HepG2 (cell line): ENCODE measurements around the gene ALG3. TPM values are rescaled to one million over a fixed set of nuclear protein-coding genes. Genes with fewer than 3 reads are reported as not detected.

Experiments
- ATAC-seq: fragments of 200-7000 bp; cut with Tn5 transposase; 3 replicates; pipeline ENCODE4 v1.9.1; 2020; ENCODE audit warnings: mild to moderate bottlenecking, moderate library complexity
- BruUV-seq: library from RNA; stranded (reverse); fragments of 400-500 nt; replicated peaks from 2 replicates; lab custom pipeline; 2021; lab: Mats Ljungman, UMichigan
- CTCF ChIA-PET: fragments of 300-600 bp; formaldehyde crosslinking; extraction: SDS; loops from one replicate; lab custom pipeline; 2021; ENCODE audit warnings: low total read pairs, inconsistent platforms, low intra/inter-chr PET ratio; lab: Yijun Ruan, JAX
- POLR2A ChIA-PET: fragments of 350-600 bp; sonication (Branson Sonifier 250); formaldehyde crosslinking; loops from one replicate; lab custom pipeline; 2020; ENCODE audit warnings: antibody characterized with exemption, inconsistent platforms; lab: Yijun Ruan, JAX
- DNase-seq: peaks from one replicate; pipeline ENCODE4 v3.0.0-alpha.2; 2015; ENCODE audit warnings: low spot score
- FAIRE-seq: peaks from 3 replicates; lab custom pipeline; 2011; peaks lifted over from hg19 to GRCh38; lab: Jason Lieb, UNC
- H2AFZ ChIP-seq: one replicate; pipeline ENCODE4 v1.6.1; 2011; ENCODE audit warnings: low read length, inconsistent platforms
- H3K27ac ChIP-seq: fragments of 300-600 bp; 3 replicates; pipeline ENCODE4 v1.8.0; 2011; ENCODE audit warnings: mixed run types, mild to moderate bottlenecking, mixed read lengths, low read length, inconsistent platforms; ENCODE audit not compliant: insufficient read depth; ENCODE audit errors: extremely low read length
- H3K27me3 ChIP-seq, 2 experiments: fragments of 200-600 bp in 1 of 2; 2 replicates in 1 of 2; 3 replicates in 1 of 2; pipeline versions ENCODE4 v1.6.0 to v1.8.0; 2011; ENCODE audit warnings: low read length in 2 of 2, mild to moderate bottlenecking in 2 of 2, moderate library complexity in 2 of 2, inconsistent platforms in 1 of 2; ENCODE audit not compliant: insufficient read depth in 2 of 2, control insufficient read depth in 1 of 2
- H3K36me3 ChIP-seq, 2 experiments: fragments of 200-600 bp in 1 of 2; replicated peaks in 1 of 2; 2 replicates in 1 of 2; 3 replicates in 1 of 2; pipeline versions ENCODE4 v1.5.1 to v1.8.0; 2011; ENCODE audit warnings: low read length in 2 of 2, inconsistent platforms in 1 of 2; ENCODE audit not compliant: insufficient read depth in 2 of 2, control insufficient read depth in 1 of 2
- H3K4me1 ChIP-seq: 2 replicates; pipeline ENCODE4 v1.5.1; 2012; ENCODE audit warnings: low read length, inconsistent platforms; ENCODE audit not compliant: insufficient read depth
- H3K4me2 ChIP-seq: 2 replicates; pipeline ENCODE4 v1.6.0; 2011; ENCODE audit warnings: low read depth, low read length, inconsistent platforms
- H3K4me3 ChIP-seq, 3 experiments: fragments of 200-600 bp in 1 of 3; sonication (generic), shearing (Covaris generic) in 1 of 3; replicated peaks in 1 of 3; 2 replicates each; pipeline ENCODE4 v1.5.1; 2011 to 2016; ENCODE audit warnings: low read length in 3 of 3, inconsistent platforms in 2 of 3, low read depth in 2 of 3, mild to moderate bottlenecking in 2 of 3, control low read depth in 1 of 3, mixed read lengths in 1 of 3; ENCODE audit not compliant: insufficient read depth in 1 of 3
- H3K79me2 ChIP-seq: one replicate; pipeline ENCODE4 v1.6.1; 2011; ENCODE audit warnings: low read length, inconsistent platforms; ENCODE audit not compliant: insufficient read depth
- H3K9ac ChIP-seq: 2 replicates; pipeline ENCODE4 v1.6.0; 2011; ENCODE audit warnings: mild to moderate bottlenecking, low read depth, low read length, inconsistent platforms; ENCODE audit not compliant: insufficient read depth
- H3K9me3 ChIP-seq: 2 replicates; pipeline ENCODE4 v1.5.1; 2012; ENCODE audit warnings: mild to moderate bottlenecking, low read length
- H4K20me1 ChIP-seq: 2 replicates; pipeline ENCODE4 v1.6.0; 2011; ENCODE audit warnings: inconsistent platforms, mild to moderate bottlenecking, low read length, moderate library complexity; ENCODE audit not compliant: insufficient read depth
- ARNT2 ChIP-seq: sonication (generic); formaldehyde crosslinking; IDR thresholded peaks from 2 replicates; pipeline ENCODE4 v1.8.0; 2022; ENCODE audit warnings: mild to moderate bottlenecking, low read depth, missing genetic modification reagents, moderate library complexity
- FOSL2 ChIP-seq: sonication (generic); formaldehyde crosslinking; IDR thresholded peaks from 2 replicates; pipeline ENCODE4 v1.4.0; 2020; ENCODE audit warnings: missing genetic modification reagents
- HINFP ChIP-seq: sonication (generic); formaldehyde crosslinking; IDR thresholded peaks from 2 replicates; pipeline ENCODE4 v1.4.0; 2020; ENCODE audit warnings: low read depth, mild to moderate bottlenecking, missing genetic modification reagents
- HNF4A ChIP-seq: sonication (generic); formaldehyde crosslinking; IDR thresholded peaks from 2 replicates; pipeline ENCODE4 v1.4.0; 2020; ENCODE audit warnings: missing genetic modification reagents
- HOXA5 ChIP-seq: sonication (generic); formaldehyde crosslinking; IDR thresholded peaks from 2 replicates; pipeline ENCODE4 v1.4.0; 2020; ENCODE audit warnings: missing genetic modification reagents
- RARA ChIP-seq: IDR thresholded peaks from 2 replicates; pipeline ENCODE4 v1.6.1; 2016; ENCODE audit warnings: missing genetic modification reagents, missing compliant biosample characterization
- ZFX ChIP-seq: sonication (generic); formaldehyde crosslinking; IDR thresholded peaks from 2 replicates; pipeline ENCODE4 v1.4.0; 2020; ENCODE audit warnings: mild to moderate bottlenecking, low read depth, missing genetic modification reagents, moderate library complexity
- ZNF687 ChIP-seq: sonication (generic); formaldehyde crosslinking; IDR thresholded peaks from 2 replicates; pipeline ENCODE4 v1.5.1; 2020; ENCODE audit warnings: mild to moderate bottlenecking, missing genetic modification reagents, moderate library complexity
- ZNF773 ChIP-seq: sonication (generic); formaldehyde crosslinking; IDR thresholded peaks from 2 replicates; pipeline ENCODE4 v1.4.0; 2020; ENCODE audit warnings: missing genetic modification reagents, borderline replicate concordance
- WGBS: methylation state at CpG from one replicate; pipeline ENCODE4 v1.1.6; 2017; ENCODE audit warnings: low lambda C conversion rate; 5-methylcytosine and 5-hydroxymethylcytosine counted together
- in situ Hi-C: cut with HindIII; loops from 2 replicates; pipeline ENCODE4 v1.10.0; 2017; ENCODE audit warnings: low pct_unique_long_range_greater_than_20kb; ENCODE audit not compliant: extremely low pct_ligation_motif_present
- intact Hi-C: fragments of 100-400 bp; cut with micrococcal nuclease; formaldehyde crosslinking; loops from one replicate; pipeline ENCODE4 v1.10.0; 2022; ENCODE audit not compliant: unreplicated experiment
- polyA plus RNA-seq, 8 experiments: library from polyadenylated mRNA; depleted of rRNA in 3 of 8; stranded (reverse) in 7 of 8; unstranded in 1 of 8; fragments of >200 nt; fragmentation: Illumina TruSeq in 4 of 8; extraction: Trizol in 4 of 8; gene quantifications; 2 replicates each; pipeline versions ENCODE4 v1.2.1 to v1.2.3, GENCODE V29; 2011 to 2016; ENCODE audit warnings: low read depth in 4 of 8, missing spikeins in 1 of 8, mixed read lengths in 1 of 8; ENCODE audit not compliant: insufficient read depth in 1 of 8
- total RNA-seq, 5 experiments: library from RNA; depleted of rRNA; stranded (reverse); fragments of >200 nt; fragmentation: Illumina TruSeq; extraction: Trizol; gene quantifications; 2 replicates each; pipeline ENCODE4 v1.2.3, GENCODE V29; 2016; ENCODE audit warnings: low read depth in 1 of 5

ALG3 gene
- total and polyA plus RNA-seq, 2 of the 13 experiments (the other 11 are each of a cell fraction or from before 2014, with no cell fraction given), result 46.6 to 57.1 TPM

GRCh38 chr3:184196536-184196935 is 52.2 kb downstream of the ALG3 start:
- TF ChIP-seq ZNF687 (peak; percentile 25), ZNF773 (CRISPR knock-in tag) (no peak), HINFP (CRISPR knock-in tag) (no peak), HNF4A (CRISPR knock-in tag) (0 out of 2 replicates have a peak, but pooled peaks have one; percentile 12), RARA (CRISPR knock-in tag) (0 out of 2 replicates have a peak, but pooled peaks have one; percentile 12), HOXA5 (no peak), FOSL2 (CRISPR knock-in tag) (peak; percentile 70), ZFX (peak; percentile 21; the same call in 1 of the 2 replicates), ARNT2 (CRISPR knock-in tag) (no peak)
- ChIA-PET POLR2A (interaction anchor here (2.6 kb wide), 1 partner anchor 11 kb away, joined by 14 read pairs; the partner anchor contains the start of gene ABCF3), CTCF (no interaction called here)
- H3K27me3 ChIP-seq, result no peaks in the 10 kb centered on the region
- no peaks in the 10 kb centered on the region for H3K79me2 ChIP-seq
- intact Hi-C loops (no loop called here), in situ Hi-C loops (no loop called here)
- no peaks in the 10 kb centered on the region for H3K9me3 ChIP-seq
- peak; percentile 61 for ATAC-seq
- no peak overlapping the region for H3K9ac ChIP-seq
- H3K36me3 ChIP-seq, result peaks cover 14 to 30% of the 10 kb centered on the region in 2 experiments; a peak in 4 of 5 replicates
- WGBS, result 26% methylated on average over 3 of the region's 6 CpGs
- H4K20me1 ChIP-seq, result no peaks in the 10 kb centered on the region
- no TSS peak for BruUV-seq
- no peak overlapping the region for H3K4me3 ChIP-seq
- peak; percentile 18 for DNase-seq
- H2AFZ ChIP-seq, result no peak overlapping the region
- no peak for FAIRE-seq
- peaks cover 12% of the 10 kb centered on the region for H3K4me1 ChIP-seq
- no peak overlapping the region for H3K4me2 ChIP-seq
- no peak overlapping the region for H3K27ac ChIP-seq
